ENCODE results near the gene MISP.

MISP gene

GRCh38 chr19:772730-773436, 22.0 kb downstream of the MISP start:
- no peak for DNase-seq (ENCODE audit: low read depth)
- in situ Hi-C loops (cut with HindIII; ENCODE audit: low sequenced_read_pairs): no loop called here
- no peak for TF ChIP-seq CTCF (IDR thresholded peaks at IDR 0.05; ENCODE audit: low read depth, low read length, missing control alignments)
- no peak overlapping the region for H3K4me3 ChIP-seq (ENCODE audit: low read depth, low read length)

GRCh38 chr19:776549-776948, 25.6 kb downstream of the MISP start:
- TF ChIP-seq CTCF (IDR thresholded peaks at IDR 0.05; ENCODE audit: low read depth, low read length, missing control alignments): no peak
- no peak overlapping the region for H3K4me3 ChIP-seq (ENCODE audit: low read depth, low read length)
- DNase-seq (ENCODE audit: low read depth): no peak
- in situ Hi-C loops (cut with HindIII; ENCODE audit: low sequenced_read_pairs): no loop called here

- no peak for TF ChIP-seq CTCF (IDR thresholded peaks at IDR 0.05; ENCODE audit: low read depth, low read length, missing control alignments)
- DNase-seq (ENCODE audit: low read depth): peak; percentile 76
- in situ Hi-C loops (cut with HindIII; ENCODE audit: low sequenced_read_pairs): no loop called here
- H3K4me3 ChIP-seq (ENCODE audit: low read depth, low read length): no peak overlapping the region
Observed at GRCh38 chr19:778910-779653, 28.2 kb downstream of the MISP start.

- DNase-seq (ENCODE audit: low read depth): no peak
- in situ Hi-C loops (cut with HindIII; ENCODE audit: low sequenced_read_pairs): no loop called here
- no peak overlapping the region for H3K4me3 ChIP-seq (ENCODE audit: low read depth, low read length)
- TF ChIP-seq CTCF (IDR thresholded peaks at IDR 0.05; ENCODE audit: low read depth, low read length, missing control alignments): no peak
Observed at GRCh38 chr19:780935-781334, 30.0 kb downstream of the MISP start.

- DNase-seq (ENCODE audit: low read depth): no peak
- peak overlapping the region; percentile 22 for H3K4me3 ChIP-seq (ENCODE audit: low read depth, low read length)
- TF ChIP-seq CTCF (IDR thresholded peaks at IDR 0.05; ENCODE audit: low read depth, low read length, missing control alignments): no peak
- in situ Hi-C loops (cut with HindIII; ENCODE audit: low sequenced_read_pairs): no loop called here
Observed at GRCh38 chr19:781800-782184, 30.9 kb downstream of the MISP start.

GRCh38 chr19:782185-782877, 31.4 kb downstream of the MISP start:
- DNase-seq (ENCODE audit: low read depth): no peak
- in situ Hi-C loops (cut with HindIII; ENCODE audit: low sequenced_read_pairs): no loop called here
- peak overlapping the region; percentile 22 for H3K4me3 ChIP-seq (ENCODE audit: low read depth, low read length)
- TF ChIP-seq CTCF (IDR thresholded peaks at IDR 0.05; ENCODE audit: low read depth, low read length, missing control alignments): no peak
